Small intestine (tissue), 7 donors: ENCODE data around the gene UBXN2A. TPM values are rescaled to one million over a fixed set of nuclear protein-coding genes. Genes with fewer than 3 reads are reported as not detected.
"Not testable (repeated sequence)": the region's sequence is repeated elsewhere in the genome, so short reads cannot be mapped to it uniquely, and the experiment has no call there.

Experiments
- DNase-seq, 2 donors: peaks; one replicate each; pipeline versions ENCODE4 v3.0.0 to v3.0.0-alpha.2; 2013
- FAIRE-seq: peaks from 2 replicates; lab custom pipeline; 2012; peaks lifted over from hg19 to GRCh38; lab: Jason Lieb, UNC
- H3K27ac ChIP-seq, 3 donors: one replicate each; pipeline ENCODE4 v1.5.1; 2013; ENCODE audit warnings: low read length in 2 of 3, mild to moderate bottlenecking in 2 of 3, control low read depth in 1 of 3, inconsistent platforms in 1 of 3, low read depth in 1 of 3, moderate library complexity in 1 of 3
- H3K27me3 ChIP-seq, 3 donors: one replicate each; pipeline ENCODE4 v1.6.1; 2013; ENCODE audit warnings: low read length in 3 of 3, inconsistent platforms in 1 of 3; ENCODE audit not compliant: control insufficient read depth in 3 of 3, insufficient read depth in 3 of 3
- H3K36me3 ChIP-seq, 3 donors: one replicate each; pipeline ENCODE4 v1.6.1; 2013; ENCODE audit warnings: low read length in 3 of 3, inconsistent platforms in 1 of 3, low read depth in 1 of 3, mild to moderate bottlenecking in 1 of 3, moderate library complexity in 1 of 3; ENCODE audit not compliant: control insufficient read depth in 3 of 3, insufficient read depth in 2 of 3
- H3K4me1 ChIP-seq, 3 donors: one replicate each; pipeline ENCODE4 v1.6.1; 2013; ENCODE audit warnings: low read length in 2 of 3, inconsistent platforms in 1 of 3, low read depth in 1 of 3, mild to moderate bottlenecking in 1 of 3, moderate library complexity in 1 of 3; ENCODE audit not compliant: control insufficient read depth in 3 of 3, insufficient read depth in 2 of 3
- H3K4me3 ChIP-seq, 3 donors: one replicate each; pipeline ENCODE4 v1.5.1; 2013; ENCODE audit warnings: low read length in 3 of 3, control low read depth in 1 of 3, inconsistent platforms in 1 of 3, low read depth in 1 of 3, mild to moderate bottlenecking in 1 of 3, moderate library complexity in 1 of 3
- H3K9me3 ChIP-seq, 2 donors: one replicate each; pipeline ENCODE4 v1.6.1; 2013; ENCODE audit warnings: low read depth in 1 of 2, low read length in 1 of 2; ENCODE audit not compliant: control insufficient read depth in 2 of 2, insufficient read depth in 1 of 2
- WGBS, 3 donors: extraction: QIAGEN DNeasy Blood & Tissue Kit; methylation state at CpG; one replicate each; pipeline ENCODE4 v1.1.7; 2013; 5-methylcytosine and 5-hydroxymethylcytosine counted together
- polyA plus RNA-seq, 4 donors: library from polyadenylated mRNA; stranded (reverse) in 3 of 4; unstranded in 1 of 4; fragments of 200-250 nt in 3 of 4; fragments of 120-200 nt in 1 of 4; gene quantifications; one replicate each; pipeline versions ENCODE4 v1.2.1 to v1.2.3, GENCODE V29; 2013
- donor health status: healthy with polysubstance abuse.
- donor health status: control.
- donor health status: control.
- donor health status: Bipolar disorder and iron deficiency.
- donor health status: healthy.

UBXN2A gene
- polyA plus RNA-seq, 4 donors, result 8.7 to 20.0 (median 13.8) TPM

DNA sequence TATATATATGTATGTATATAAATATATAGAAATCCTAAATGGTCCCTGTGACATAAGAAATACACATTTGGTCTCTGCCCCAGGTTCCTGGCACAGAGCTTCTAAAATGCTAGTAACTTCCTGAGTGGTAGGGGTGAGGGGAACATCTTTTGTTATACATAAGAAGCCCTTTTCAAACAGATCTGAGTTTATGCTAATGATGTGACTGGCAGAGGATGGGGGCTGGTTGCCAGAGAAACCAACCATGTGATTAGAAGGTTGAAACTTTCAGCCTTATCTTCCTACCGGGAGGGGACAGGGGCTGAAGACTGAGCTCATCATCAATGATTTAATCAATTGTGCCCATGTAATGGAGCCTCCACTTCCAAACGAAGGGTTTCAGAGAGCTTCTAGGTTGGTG is 86.0 kb downstream of the UBXN2A start:
- no peak overlapping the region for H3K4me3 ChIP-seq
- no peaks in the 10 kb centered on the region for H3K4me1 ChIP-seq
- FAIRE-seq, result no peak
- H3K27ac ChIP-seq, result no peak overlapping the region
- WGBS, 3 donors, result 66 to 78% (median 75%) methylated on average over 2 of the region's 2 CpGs
- H3K36me3 ChIP-seq, result peaks cover 2 to 44% (median 9%) of the 10 kb centered on the region in 3 donors
- H3K9me3 ChIP-seq, result no peaks in the 10 kb centered on the region
- no peak for DNase-seq
- no peaks in the 10 kb centered on the region for H3K27me3 ChIP-seq

- Histone ChIP-seq H3K9me3 (no peaks in the 10 kb centered on the region), H3K4me3 (no peak overlapping the region), H3K27ac (no peak overlapping the region), H3K27me3 (no peaks in the 10 kb centered on the region), H3K36me3 (peaks cover 6 to 15% (median 14%) of the 10 kb centered on the region in 3 donors), H3K4me1 (no peaks in the 10 kb centered on the region)
- DNase-seq (no peak), FAIRE-seq (no peak)
- 91 to 98% (median 95%) methylated on average over 9 of the region's 9 CpGs for WGBS, 3 donors
These were observed 98.7 kb downstream of the UBXN2A start for GRCh38 chr2:24038786-24039499.

- DNase-seq, result no peak
- Histone ChIP-seq H3K4me3 (no peak overlapping the region), H3K4me1 (no peaks in the 10 kb centered on the region), H3K9me3 (no peaks in the 10 kb centered on the region), H3K27ac (no peak overlapping the region), H3K36me3 (peaks cover 6 to 14% (median 13%) of the 10 kb centered on the region in 3 donors), H3K27me3 (no peaks in the 10 kb centered on the region)
- FAIRE-seq, result no peak
- whole genome bisulfite sequencing, 3 donors, result 83 to 98% (median 93%) methylated on average over 4 of the region's 4 CpGs
These were observed 100.2 kb downstream of the UBXN2A start for GRCh38 chr2:24040511-24040910.

- not testable (repeated sequence) for DNase-seq, H3K27me3 ChIP-seq, H3K36me3 ChIP-seq, H3K27ac ChIP-seq, FAIRE-seq, H3K4me3 ChIP-seq, H3K9me3 ChIP-seq
- peaks cover 0 to 11% (median 7%) of the 10 kb centered on the region in 3 donors for H3K4me1 ChIP-seq
- 96 to 97% (median 97%) methylated on average over 6 of the region's 6 CpGs for WGBS, 3 donors
These were observed 102.9 kb downstream of the UBXN2A start for GRCh38 chr2:24043133-24043532.

DNA sequence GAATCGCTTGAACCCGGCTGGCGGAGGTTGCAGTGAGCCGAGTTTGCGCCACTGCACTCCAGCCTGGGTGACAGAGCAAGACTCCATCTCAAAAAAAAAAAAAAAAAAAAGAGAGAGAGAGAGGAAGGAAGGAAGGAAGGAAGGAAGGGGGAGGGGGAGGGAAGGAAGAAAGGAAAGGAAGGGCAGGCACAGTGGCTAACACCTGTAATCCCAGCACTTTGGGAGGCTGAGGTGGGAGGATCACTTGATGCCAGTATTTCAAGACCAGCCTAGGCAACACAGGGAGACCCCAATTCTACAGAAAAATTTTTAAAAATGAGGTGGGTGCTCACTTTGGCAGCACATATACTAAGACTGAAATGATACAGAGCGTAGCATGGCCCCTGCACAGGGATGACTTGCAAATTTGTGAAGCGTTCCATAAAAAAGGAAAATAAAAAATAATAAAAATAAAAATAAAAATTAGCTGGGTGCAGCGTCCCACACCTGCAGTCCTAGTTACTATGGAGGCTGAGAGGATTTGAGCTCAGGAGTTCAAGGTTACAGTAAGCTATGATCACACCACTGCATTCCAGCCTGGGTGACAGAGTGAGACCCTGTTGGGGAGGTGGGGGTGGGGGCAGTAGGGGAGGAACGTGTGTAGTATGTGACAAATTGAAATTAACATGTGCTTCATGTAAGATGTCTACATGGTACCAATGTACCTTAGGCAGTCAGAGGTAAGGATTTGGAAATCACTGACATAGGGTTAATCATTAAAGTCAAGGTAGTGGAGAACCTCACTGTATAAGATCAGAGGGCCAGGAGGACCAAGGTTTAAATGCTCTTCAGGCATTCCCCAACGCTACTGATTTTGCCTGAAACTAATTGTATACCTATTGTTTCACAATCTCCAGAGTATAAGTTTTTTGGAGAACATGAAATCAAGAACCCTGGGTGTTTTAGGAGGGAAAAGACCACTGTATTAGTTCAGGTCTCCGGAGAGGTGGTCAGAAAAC is 105.5 kb downstream of the UBXN2A start:
- DNase-seq (peak; percentile 32 to 44), FAIRE-seq (no peak)
- Histone ChIP-seq H3K4me3 (peak overlapping the region in 1 of 3 donors; percentile 80), H3K36me3 (no peaks in the 10 kb centered on the region), H3K4me1 (peaks cover 0 to 23% (median 14%) of the 10 kb centered on the region in 3 donors), H3K27ac (no peak overlapping the region), H3K27me3 (peaks cover 0 to 21% (median 0%) of the 10 kb centered on the region in 3 donors), H3K9me3 (no peaks in the 10 kb centered on the region)
- WGBS, 3 donors, result 75 to 82% (median 80%) methylated on average over 11 of the region's 11 CpGs

DNA sequence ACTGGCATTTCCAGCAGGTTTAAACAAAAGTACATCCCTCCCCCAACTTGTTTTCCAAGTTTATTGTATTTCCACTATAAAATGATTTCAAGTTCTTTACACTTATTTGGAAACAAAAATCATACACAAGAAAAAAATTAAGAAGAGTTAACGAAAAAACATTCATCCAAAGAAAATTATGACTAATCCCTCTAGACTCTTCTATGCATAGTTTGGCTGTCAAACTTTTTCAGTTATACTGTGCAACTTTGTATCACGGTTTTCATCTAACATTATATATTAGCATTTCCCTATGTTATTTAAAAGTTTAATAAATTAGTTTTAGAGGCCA is 106.3 kb downstream of the UBXN2A start:
- no peak overlapping the region for H3K27ac ChIP-seq
- no peaks in the 10 kb centered on the region for H3K9me3 ChIP-seq
- FAIRE-seq (no peak), DNase-seq (no peak)
- H3K27me3 ChIP-seq, result peaks cover 0 to 21% (median 0%) of the 10 kb centered on the region in 3 donors
- H3K4me3 ChIP-seq, result peak overlapping the region; percentile 64 to 80 (median 67)
- H3K4me1 ChIP-seq, result peaks cover 0 to 23% (median 14%) of the 10 kb centered on the region in 3 donors
- no peaks in the 10 kb centered on the region for H3K36me3 ChIP-seq
- 0 to 2% (median 1%) methylated on average over 2 of the region's 2 CpGs for WGBS, 3 donors

- FAIRE-seq, result no peak
- Histone ChIP-seq H3K36me3 (no peaks in the 10 kb centered on the region), H3K4me1 (peaks cover 0 to 23% (median 14%) of the 10 kb centered on the region in 3 donors), H3K27me3 (peaks cover 0 to 21% (median 0%) of the 10 kb centered on the region in 3 donors), H3K4me3 (peak within 1 kb of the TSS; percentile 64 to 80 (median 67)), H3K27ac (peak within 1 kb of the TSS; percentile 30 to 55 (median 37)), H3K9me3 (no peaks in the 10 kb centered on the region)
- 0 to 1% (median 0%) methylated on average over 36 to 38 of the region's 38 CpGs for whole genome bisulfite sequencing, 3 donors
- peak; percentile 95 to 99 for DNase-seq
These were observed 106.9 kb downstream of the UBXN2A start, which contains the start of gene WDCP for GRCh38 chr2:24046930-24047702. TSS of gene WDCP (minus strand) at chr2:24047391. CDS start at chr2:24039494, 7,897 bp downstream.

DNA sequence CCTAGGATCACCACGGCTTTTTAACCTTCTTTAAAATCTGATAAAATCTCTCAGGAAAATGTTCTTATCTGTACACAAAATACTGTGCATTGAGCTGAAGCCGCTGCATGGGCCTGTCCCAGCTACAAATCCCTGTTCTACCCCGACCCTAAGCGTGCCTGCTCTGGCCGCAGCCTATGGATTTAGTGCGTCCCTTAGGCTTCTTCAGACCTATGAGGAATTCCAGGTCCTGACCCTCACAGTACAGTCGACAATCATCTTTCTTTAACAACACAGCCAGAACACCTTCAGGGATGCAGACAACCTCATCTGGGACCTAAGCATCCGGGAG is 107.4 kb downstream of the UBXN2A start:
- DNase-seq (no peak), FAIRE-seq (no peak)
- H3K9me3 ChIP-seq, result no peaks in the 10 kb centered on the region
- no peak overlapping the region for H3K4me3 ChIP-seq
- peaks cover 0 to 21% (median 0%) of the 10 kb centered on the region in 3 donors for H3K27me3 ChIP-seq
- WGBS, 3 donors, result 44 to 53% (median 45%) methylated on average over 8 of the region's 8 CpGs
- no peaks in the 10 kb centered on the region for H3K36me3 ChIP-seq
- no peak overlapping the region for H3K27ac ChIP-seq
- peaks cover 0 to 23% (median 14%) of the 10 kb centered on the region in 3 donors for H3K4me1 ChIP-seq
